ENCODE data around the gene HSPA2. TPM values are rescaled to one million over a fixed set of nuclear protein-coding genes. Genes with fewer than 3 reads are reported as not detected.
"Not testable (repeated sequence)": the region's sequence is repeated elsewhere in the genome, so short reads cannot be mapped to it uniquely, and the experiment has no call there.

The HSPA2 gene
- total RNA-seq, 1 experiment from 2014 or later: 8.7 TPM

DNA sequence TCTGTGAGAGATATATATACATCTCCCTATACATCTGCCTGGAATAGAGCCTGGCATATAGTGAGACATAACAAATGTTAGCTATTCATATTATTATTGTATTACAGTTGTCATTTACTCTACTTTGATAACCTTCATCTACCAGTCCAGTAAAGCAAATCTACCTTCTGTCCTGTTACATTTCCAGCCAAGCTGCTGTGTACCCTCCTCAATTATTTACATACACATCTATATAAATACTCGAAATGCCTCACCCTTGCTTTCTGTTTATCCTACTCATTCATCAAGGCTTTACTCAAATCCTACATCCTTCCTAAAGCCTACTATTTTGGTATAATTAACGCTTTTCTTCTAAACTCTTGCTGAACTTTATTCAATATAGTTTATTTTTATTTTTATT, 27.3 kb upstream of the HSPA2 start:
- Histone ChIP-seq H3K9me3 (no peaks in the 10 kb centered on the region), H3K4me1 (peaks cover 13% of the 10 kb centered on the region), H3K36me3 (ENCODE audit: control insufficient read depth, insufficient read depth, low read length) (no peaks in the 10 kb centered on the region), H3K27me3 (replicated peaks; ENCODE audit: control insufficient read depth, insufficient read depth, low read length) (no peaks in the 10 kb centered on the region), H3K4me3 (ENCODE audit: low read depth, low read length) (no peak overlapping the region)
- intact Hi-C loops (cut with micrococcal nuclease; ENCODE audit: unreplicated experiment): no loop called here
- no peak overlapping the region for H3K27ac Mint-ChIP-seq (ENCODE audit: unreplicated experiment)
- no peaks in the 10 kb centered on the region for H3K9me3 Mint-ChIP-seq (ENCODE audit: unreplicated experiment)
- H3K36me3 Mint-ChIP-seq (ENCODE audit: insufficient read depth, unreplicated experiment): peaks cover 6% of the 10 kb centered on the region
- H3K4me1 Mint-ChIP-seq (ENCODE audit: low read depth, unreplicated experiment): peaks cover 20% of the 10 kb centered on the region
- ChIA-PET CTCF (no interaction called here), POLR2A (no interaction called here)
- no peaks in the 10 kb centered on the region for H3K27me3 Mint-ChIP-seq (ENCODE audit: insufficient read depth, unreplicated experiment)
- no TSS peak for BruUV-seq (replicated peaks)
- TF ChIP-seq CTCF (IDR thresholded peaks at IDR 0.05; ENCODE audit: insufficient read depth in 1 of 2, low read depth in 1 of 2, low read length in 1 of 2, severe bottlenecking in 1 of 2, unreplicated experiment in 1 of 2): no peak
- H3K4me3 Mint-ChIP-seq (ENCODE audit: unreplicated experiment): no peak overlapping the region
- no peak for DNase-seq

DNA sequence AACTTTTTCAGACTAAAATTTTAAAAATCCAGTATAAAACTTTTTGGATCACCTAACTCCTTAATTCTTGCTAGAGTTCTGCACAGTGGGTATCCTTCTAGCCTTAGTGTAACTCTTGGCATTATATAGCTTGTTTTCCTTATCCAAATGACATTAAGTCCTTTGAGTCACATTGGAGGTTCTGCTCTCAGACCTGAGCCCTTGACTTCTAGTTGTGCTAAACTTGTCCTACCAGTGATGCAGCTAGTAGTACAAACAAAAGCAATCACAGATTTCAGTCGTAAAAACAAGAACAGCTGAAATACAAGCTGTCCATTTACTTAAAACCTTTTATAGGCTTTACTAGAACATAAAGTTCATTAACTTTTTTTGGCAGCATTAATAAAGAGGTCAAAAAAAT, 25.5 kb upstream of the HSPA2 start:
- H3K27ac Mint-ChIP-seq (ENCODE audit: unreplicated experiment): no peak overlapping the region
- POLR2A ChIA-PET: interaction anchor here (0.6 kb wide), 1 partner anchor 400 kb away, joined by 6 read pairs; no protein-coding TSS in a partner anchor
- intact Hi-C loops (cut with micrococcal nuclease; ENCODE audit: unreplicated experiment): no loop called here

GRCh38 chr14:64516969-64517368, 23.6 kb upstream of the HSPA2 start:
- ChIA-PET CTCF (no interaction called here), POLR2A (no interaction called here)
- no peaks in the 10 kb centered on the region for H3K27me3 ChIP-seq (replicated peaks; ENCODE audit: control insufficient read depth, insufficient read depth, low read length)
- no peaks in the 10 kb centered on the region for H3K9me3 ChIP-seq
- intact Hi-C loops (cut with micrococcal nuclease; ENCODE audit: unreplicated experiment): no loop called here
- no peaks in the 10 kb centered on the region for H3K36me3 Mint-ChIP-seq (ENCODE audit: insufficient read depth, unreplicated experiment)
- TF ChIP-seq CTCF (IDR thresholded peaks at IDR 0.05; ENCODE audit: insufficient read depth in 1 of 2, low read depth in 1 of 2, low read length in 1 of 2, severe bottlenecking in 1 of 2, unreplicated experiment in 1 of 2): no peak
- no peak for DNase-seq
- H3K4me1 ChIP-seq: no peaks in the 10 kb centered on the region
- no peaks in the 10 kb centered on the region for H3K9me3 Mint-ChIP-seq (ENCODE audit: unreplicated experiment)
- H3K27ac Mint-ChIP-seq (ENCODE audit: unreplicated experiment): no peak overlapping the region
- no peaks in the 10 kb centered on the region for H3K4me1 Mint-ChIP-seq (ENCODE audit: low read depth, unreplicated experiment)
- no peak overlapping the region for H3K4me3 Mint-ChIP-seq (ENCODE audit: unreplicated experiment)
- H3K36me3 ChIP-seq (ENCODE audit: control insufficient read depth, insufficient read depth, low read length): no peaks in the 10 kb centered on the region
- BruUV-seq (replicated peaks): no TSS peak
- H3K27me3 Mint-ChIP-seq (ENCODE audit: insufficient read depth, unreplicated experiment): no peaks in the 10 kb centered on the region
- no peak overlapping the region for H3K4me3 ChIP-seq (ENCODE audit: low read depth, low read length)

More for the DNA sequence above, 25.5 kb upstream of the HSPA2 start:
- BruUV-seq (replicated peaks): no TSS peak
- DNase-seq: no peak
- Histone ChIP-seq H3K4me1 (peaks cover 6% of the 10 kb centered on the region), H3K27me3 (replicated peaks; ENCODE audit: control insufficient read depth, insufficient read depth, low read length) (no peaks in the 10 kb centered on the region), H3K4me3 (ENCODE audit: low read depth, low read length) (no peak overlapping the region), H3K9me3 (no peaks in the 10 kb centered on the region), H3K36me3 (ENCODE audit: control insufficient read depth, insufficient read depth, low read length) (no peaks in the 10 kb centered on the region)
- Mint-ChIP-seq H3K4me1 (ENCODE audit: low read depth, unreplicated experiment) (peaks cover 10% of the 10 kb centered on the region), H3K4me3 (ENCODE audit: unreplicated experiment) (no peak overlapping the region), H3K9me3 (ENCODE audit: unreplicated experiment) (no peaks in the 10 kb centered on the region), H3K27me3 (ENCODE audit: insufficient read depth, unreplicated experiment) (no peaks in the 10 kb centered on the region), H3K36me3 (ENCODE audit: insufficient read depth, unreplicated experiment) (no peaks in the 10 kb centered on the region)
- CTCF ChIA-PET: interaction anchor here (0.6 to 0.7 kb wide), 2 partner anchors 25 to 173 kb away, joined by 3 to 5 read pairs; partner anchors contain the start of gene HSPA2
- TF ChIP-seq CTCF (IDR thresholded peaks at IDR 0.05; ENCODE audit: insufficient read depth in 1 of 2, low read depth in 1 of 2, low read length in 1 of 2, severe bottlenecking in 1 of 2, unreplicated experiment in 1 of 2): no peak

DNA sequence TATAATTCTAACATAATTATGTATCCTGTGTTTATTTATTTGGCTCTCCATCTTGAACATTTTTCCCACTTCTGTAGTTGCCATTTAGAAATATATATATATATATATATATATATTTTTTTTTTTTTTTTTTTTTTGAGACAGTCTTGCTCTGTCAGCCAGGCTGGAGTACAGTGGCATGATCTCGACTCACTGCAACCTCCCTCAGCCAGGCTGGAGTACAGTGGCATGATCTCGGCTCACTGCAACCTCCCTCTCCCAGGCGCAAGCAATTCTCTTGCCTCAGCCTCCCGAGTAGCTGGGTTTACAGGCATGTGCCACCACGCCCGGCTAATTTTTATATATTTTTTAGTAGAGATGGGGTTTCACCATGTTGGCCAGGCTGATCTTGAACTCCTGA, 22.9 kb upstream of the HSPA2 start:
- POLR2A ChIA-PET; H3K27me3 ChIP-seq (replicated peaks; ENCODE audit: control insufficient read depth, insufficient read depth, low read length); H3K4me3 ChIP-seq (ENCODE audit: low read depth, low read length); DNase-seq; H3K4me1 ChIP-seq; BruUV-seq (replicated peaks); H3K36me3 Mint-ChIP-seq (ENCODE audit: insufficient read depth, unreplicated experiment); H3K36me3 ChIP-seq (ENCODE audit: control insufficient read depth, insufficient read depth, low read length); intact Hi-C loops (cut with micrococcal nuclease; ENCODE audit: unreplicated experiment); H3K27me3 Mint-ChIP-seq (ENCODE audit: insufficient read depth, unreplicated experiment); H3K27ac Mint-ChIP-seq (ENCODE audit: unreplicated experiment); H3K4me3 Mint-ChIP-seq (ENCODE audit: unreplicated experiment); CTCF ChIA-PET; H3K4me1 Mint-ChIP-seq (ENCODE audit: low read depth, unreplicated experiment); H3K9me3 Mint-ChIP-seq (ENCODE audit: unreplicated experiment); H3K9me3 ChIP-seq: not testable (repeated sequence)
